Measurements from ENCODE around the gene ACKR3.

DNA sequence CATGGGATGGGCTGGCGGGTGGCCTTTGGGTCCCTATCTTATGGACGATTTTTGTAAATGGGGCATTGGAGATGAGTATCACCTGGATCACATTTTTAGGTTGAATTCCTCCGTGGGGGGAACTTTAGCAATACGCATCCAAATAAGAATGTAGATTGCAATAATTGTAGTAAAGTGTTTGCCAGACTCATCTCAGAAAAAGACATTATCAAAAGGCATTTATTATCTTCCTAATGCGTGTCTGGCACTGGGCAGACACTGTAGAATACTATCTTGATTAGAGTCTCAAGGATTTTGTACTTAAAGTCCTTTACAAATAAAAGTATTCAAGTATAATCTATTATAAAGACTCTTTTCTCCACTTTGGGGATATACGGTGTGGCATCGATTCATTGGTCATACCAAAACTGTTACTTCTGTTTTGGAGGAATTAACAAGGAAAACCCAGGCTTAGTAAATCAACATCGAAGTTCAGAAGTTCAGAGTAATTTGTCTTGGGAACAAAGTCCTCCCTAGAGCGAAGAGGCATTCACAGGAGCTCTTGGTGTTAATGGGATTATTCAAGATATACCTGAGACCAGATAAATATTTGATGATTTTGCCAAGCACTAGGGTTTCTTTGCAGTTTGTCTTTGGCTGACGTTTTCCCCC lies 578 bp upstream of the ACKR3 start:
- TF ChIP-seq, protein P1, sequence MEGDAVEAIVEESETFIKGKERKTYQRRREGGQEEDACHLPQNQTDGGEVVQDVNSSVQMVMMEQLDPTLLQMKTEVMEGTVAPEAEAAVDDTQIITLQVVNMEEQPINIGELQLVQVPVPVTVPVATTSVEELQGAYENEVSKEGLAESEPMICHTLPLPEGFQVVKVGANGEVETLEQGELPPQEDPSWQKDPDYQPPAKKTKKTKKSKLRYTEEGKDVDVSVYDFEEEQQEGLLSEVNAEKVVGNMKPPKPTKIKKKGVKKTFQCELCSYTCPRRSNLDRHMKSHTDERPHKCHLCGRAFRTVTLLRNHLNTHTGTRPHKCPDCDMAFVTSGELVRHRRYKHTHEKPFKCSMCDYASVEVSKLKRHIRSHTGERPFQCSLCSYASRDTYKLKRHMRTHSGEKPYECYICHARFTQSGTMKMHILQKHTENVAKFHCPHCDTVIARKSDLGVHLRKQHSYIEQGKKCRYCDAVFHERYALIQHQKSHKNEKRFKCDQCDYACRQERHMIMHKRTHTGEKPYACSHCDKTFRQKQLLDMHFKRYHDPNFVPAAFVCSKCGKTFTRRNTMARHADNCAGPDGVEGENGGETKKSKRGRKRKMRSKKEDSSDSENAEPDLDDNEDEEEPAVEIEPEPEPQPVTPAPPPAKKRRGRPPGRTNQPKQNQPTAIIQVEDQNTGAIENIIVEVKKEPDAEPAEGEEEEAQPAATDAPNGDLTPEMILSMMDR (IDR thresholded peaks at IDR 0.05 in 2 of 3, conservative IDR thresholded peaks at IDR 0.05 in 1 of 3; ENCODE audit: control insufficient read depth in 2 of 3, extremely low read depth in 1 of 3, insufficient read depth in 1 of 3, low read depth in 3 of 3, low read length in 3 of 3): no peak
- TF ChIP-seq, protein P2, sequence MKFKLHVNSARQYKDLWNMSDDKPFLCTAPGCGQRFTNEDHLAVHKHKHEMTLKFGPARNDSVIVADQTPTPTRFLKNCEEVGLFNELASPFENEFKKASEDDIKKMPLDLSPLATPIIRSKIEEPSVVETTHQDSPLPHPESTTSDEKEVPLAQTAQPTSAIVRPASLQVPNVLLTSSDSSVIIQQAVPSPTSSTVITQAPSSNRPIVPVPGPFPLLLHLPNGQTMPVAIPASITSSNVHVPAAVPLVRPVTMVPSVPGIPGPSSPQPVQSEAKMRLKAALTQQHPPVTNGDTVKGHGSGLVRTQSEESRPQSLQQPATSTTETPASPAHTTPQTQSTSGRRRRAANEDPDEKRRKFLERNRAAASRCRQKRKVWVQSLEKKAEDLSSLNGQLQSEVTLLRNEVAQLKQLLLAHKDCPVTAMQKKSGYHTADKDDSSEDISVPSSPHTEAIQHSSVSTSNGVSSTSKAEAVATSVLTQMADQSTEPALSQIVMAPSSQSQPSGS (IDR thresholded peaks at IDR 0.05; ENCODE audit: low read length): no peak
- no peak for TF ChIP-seq RAD21 (IDR thresholded peaks at IDR 0.05; ENCODE audit: insufficient read depth, low read depth, low read length)
- TF ChIP-seq, protein P3, sequence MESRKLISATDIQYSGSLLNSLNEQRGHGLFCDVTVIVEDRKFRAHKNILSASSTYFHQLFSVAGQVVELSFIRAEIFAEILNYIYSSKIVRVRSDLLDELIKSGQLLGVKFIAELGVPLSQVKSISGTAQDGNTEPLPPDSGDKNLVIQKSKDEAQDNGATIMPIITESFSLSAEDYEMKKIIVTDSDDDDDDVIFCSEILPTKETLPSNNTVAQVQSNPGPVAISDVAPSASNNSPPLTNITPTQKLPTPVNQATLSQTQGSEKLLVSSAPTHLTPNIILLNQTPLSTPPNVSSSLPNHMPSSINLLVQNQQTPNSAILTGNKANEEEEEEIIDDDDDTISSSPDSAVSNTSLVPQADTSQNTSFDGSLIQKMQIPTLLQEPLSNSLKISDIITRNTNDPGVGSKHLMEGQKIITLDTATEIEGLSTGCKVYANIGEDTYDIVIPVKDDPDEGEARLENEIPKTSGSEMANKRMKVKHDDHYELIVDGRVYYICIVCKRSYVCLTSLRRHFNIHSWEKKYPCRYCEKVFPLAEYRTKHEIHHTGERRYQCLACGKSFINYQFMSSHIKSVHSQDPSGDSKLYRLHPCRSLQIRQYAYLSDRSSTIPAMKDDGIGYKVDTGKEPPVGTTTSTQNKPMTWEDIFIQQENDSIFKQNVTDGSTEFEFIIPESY (IDR thresholded peaks at IDR 0.05): no peak
- TF ChIP-seq POLR2A (IDR thresholded peaks at IDR 0.05; ENCODE audit: low read depth, low read length): no peak
- no peak for TF ChIP-seq EZH2 (IDR thresholded peaks at IDR 0.05; ENCODE audit: borderline replicate concordance, control insufficient read depth, low read depth, low read length)
- no peak for TF ChIP-seq HCFC1 (IDR thresholded peaks at IDR 0.05; ENCODE audit: low read length)
- TF ChIP-seq ESRRA (IDR thresholded peaks at IDR 0.05; ENCODE audit: low read length): no peak
- TF ChIP-seq, protein P4, sequence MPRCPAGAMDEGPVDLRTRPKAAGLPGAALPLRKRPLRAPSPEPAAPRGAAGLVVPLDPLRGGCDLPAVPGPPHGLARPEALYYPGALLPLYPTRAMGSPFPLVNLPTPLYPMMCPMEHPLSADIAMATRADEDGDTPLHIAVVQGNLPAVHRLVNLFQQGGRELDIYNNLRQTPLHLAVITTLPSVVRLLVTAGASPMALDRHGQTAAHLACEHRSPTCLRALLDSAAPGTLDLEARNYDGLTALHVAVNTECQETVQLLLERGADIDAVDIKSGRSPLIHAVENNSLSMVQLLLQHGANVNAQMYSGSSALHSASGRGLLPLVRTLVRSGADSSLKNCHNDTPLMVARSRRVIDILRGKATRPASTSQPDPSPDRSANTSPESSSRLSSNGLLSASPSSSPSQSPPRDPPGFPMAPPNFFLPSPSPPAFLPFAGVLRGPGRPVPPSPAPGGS (IDR thresholded peaks at IDR 0.05; ENCODE audit: borderline replicate concordance, insufficient read depth, low read depth, low read length, poor library complexity, severe bottlenecking): no peak
- no peak for TF ChIP-seq YY1 (IDR thresholded peaks at IDR 0.05; ENCODE audit: low read depth, low read length)
- TF ChIP-seq STAT3 (IDR thresholded peaks at IDR 0.05; ENCODE audit: low read depth, low read length): no peak
- TF ChIP-seq SRF (IDR thresholded peaks at IDR 0.05; ENCODE audit: low read depth in 2 of 2, low read length in 2 of 2): no peak
